Measurements from ENCODE around the gene TEF. TPM values are rescaled to one million over a fixed set of nuclear protein-coding genes. Genes with fewer than 3 reads are reported as not detected.

Gene TEF
- total RNA-seq, 1 experiment from 2014 or later, result 19.4 TPM

GRCh38 chr22:41354979-41355378 is 26.8 kb upstream of the TEF start:
- DNase-seq, result no peak
- H4K20me1 ChIP-seq (ENCODE audit: insufficient read depth), result no peaks in the 10 kb centered on the region; the same call in none of the 2 replicates
- no peaks in the 10 kb centered on the region for H3K79me2 ChIP-seq (ENCODE audit: low read depth)
- no peak for TF ChIP-seq EZH2 (IDR thresholded peaks at IDR 0.05; ENCODE audit: low read depth)
- TF ChIP-seq CTCF (conservative IDR thresholded peaks at IDR 0.05), result no peak
- intact Hi-C loops (cut with micrococcal nuclease; ENCODE audit: unreplicated experiment), result no loop called here
- H3K4me2 ChIP-seq, result no peak overlapping the region
- no peaks in the 10 kb centered on the region; the same call in 1 of the 2 replicates for H3K4me1 ChIP-seq (replicated peaks; ENCODE audit: insufficient read depth)
- peaks cover 4% of the 10 kb centered on the region; the same call in 1 of the 2 replicates for H3K36me3 ChIP-seq (ENCODE audit: low read depth)
- H3F3A ChIP-seq (ENCODE audit: insufficient read depth, low read depth), result peaks cover under 1% of the 10 kb centered on the region; the same call in 1 of the 2 replicates
- H3K9me3 ChIP-seq (ENCODE audit: insufficient read depth, low read depth), result no peaks in the 10 kb centered on the region
- no peak overlapping the region for H2AFZ ChIP-seq
- H3K9me2 ChIP-seq (ENCODE audit: insufficient read depth), result no peaks in the 10 kb centered on the region
- H3K4me3 ChIP-seq, result no peak overlapping the region
- no peak overlapping the region for H3K27ac ChIP-seq
- CTCF ChIA-PET, result no interaction called here
- H3K27me3 ChIP-seq (ENCODE audit: insufficient read depth, low read depth), result no peaks in the 10 kb centered on the region
- POLR2A ChIA-PET (ENCODE audit: unreplicated experiment), result no interaction called here
- no TSS peak for BruUV-seq (replicated peaks)

- TF ChIP-seq CTCF (conservative IDR thresholded peaks at IDR 0.05) (no peak), EZH2 (IDR thresholded peaks at IDR 0.05; ENCODE audit: low read depth) (no peak)
- Histone ChIP-seq H3K79me2 (ENCODE audit: low read depth) (no peaks in the 10 kb centered on the region), H2AFZ (no peak overlapping the region), H3K9me2 (ENCODE audit: insufficient read depth) (no peaks in the 10 kb centered on the region), H3K36me3 (ENCODE audit: low read depth) (peaks cover 4% of the 10 kb centered on the region; the same call in 1 of the 2 replicates), H3K27me3 (ENCODE audit: insufficient read depth, low read depth) (no peaks in the 10 kb centered on the region), H3K4me1 (replicated peaks; ENCODE audit: insufficient read depth) (no peaks in the 10 kb centered on the region; the same call in 1 of the 2 replicates), H3K9me3 (ENCODE audit: insufficient read depth, low read depth) (no peaks in the 10 kb centered on the region), H3K27ac (no peak overlapping the region), H3F3A (ENCODE audit: insufficient read depth, low read depth) (peaks cover 9% of the 10 kb centered on the region; the same call in 1 of the 2 replicates), H3K4me3 (no peak overlapping the region), H4K20me1 (ENCODE audit: insufficient read depth) (no peaks in the 10 kb centered on the region; the same call in none of the 2 replicates), H3K4me2 (no peak overlapping the region)
- ChIA-PET POLR2A (ENCODE audit: unreplicated experiment) (no interaction called here), CTCF (no interaction called here)
- BruUV-seq (replicated peaks), result no TSS peak
- no peak for DNase-seq
- intact Hi-C loops (cut with micrococcal nuclease; ENCODE audit: unreplicated experiment), result no loop called here
Measured at GRCh38 chr22:41355895-41356294, 25.8 kb upstream of the TEF start.

GRCh38 chr22:41356430-41357028 is 25.2 kb upstream of the TEF start:
- no peaks in the 10 kb centered on the region for H3K79me2 ChIP-seq (ENCODE audit: low read depth)
- BruUV-seq (replicated peaks), result no TSS peak
- POLR2A ChIA-PET (ENCODE audit: unreplicated experiment), result no interaction called here

More at GRCh38 chr22:41356430-41357028, 25.2 kb upstream of the TEF start:
- H3K27ac ChIP-seq, result no peak overlapping the region
- peaks cover 15% of the 10 kb centered on the region; the same call in 1 of the 2 replicates for H3F3A ChIP-seq (ENCODE audit: insufficient read depth, low read depth)
- no peaks in the 10 kb centered on the region for H3K9me3 ChIP-seq (ENCODE audit: insufficient read depth, low read depth)
- H4K20me1 ChIP-seq (ENCODE audit: insufficient read depth), result no peaks in the 10 kb centered on the region; the same call in none of the 2 replicates
- no peak overlapping the region for H3K4me2 ChIP-seq
- no peak overlapping the region for H2AFZ ChIP-seq
- intact Hi-C loops (cut with micrococcal nuclease; ENCODE audit: unreplicated experiment), result no loop called here
- CTCF ChIA-PET, result no interaction called here
- DNase-seq, result no peak
- H3K36me3 ChIP-seq (ENCODE audit: low read depth), result peaks cover 4% of the 10 kb centered on the region; the same call in 1 of the 2 replicates
- no peak overlapping the region for H3K4me3 ChIP-seq
- no peaks in the 10 kb centered on the region for H3K9me2 ChIP-seq (ENCODE audit: insufficient read depth)
- no peaks in the 10 kb centered on the region for H3K27me3 ChIP-seq (ENCODE audit: insufficient read depth, low read depth)
- TF ChIP-seq CTCF (conservative IDR thresholded peaks at IDR 0.05) (no peak), EZH2 (IDR thresholded peaks at IDR 0.05; ENCODE audit: low read depth) (no peak)
- no peaks in the 10 kb centered on the region; the same call in 1 of the 2 replicates for H3K4me1 ChIP-seq (replicated peaks; ENCODE audit: insufficient read depth)
